ENCODE measurements around the gene HSDL2.
"Not testable (repeated sequence)": the region's sequence is repeated elsewhere in the genome, so short reads cannot be mapped to it uniquely, and the experiment has no call there.

The HSDL2 gene

DNA sequence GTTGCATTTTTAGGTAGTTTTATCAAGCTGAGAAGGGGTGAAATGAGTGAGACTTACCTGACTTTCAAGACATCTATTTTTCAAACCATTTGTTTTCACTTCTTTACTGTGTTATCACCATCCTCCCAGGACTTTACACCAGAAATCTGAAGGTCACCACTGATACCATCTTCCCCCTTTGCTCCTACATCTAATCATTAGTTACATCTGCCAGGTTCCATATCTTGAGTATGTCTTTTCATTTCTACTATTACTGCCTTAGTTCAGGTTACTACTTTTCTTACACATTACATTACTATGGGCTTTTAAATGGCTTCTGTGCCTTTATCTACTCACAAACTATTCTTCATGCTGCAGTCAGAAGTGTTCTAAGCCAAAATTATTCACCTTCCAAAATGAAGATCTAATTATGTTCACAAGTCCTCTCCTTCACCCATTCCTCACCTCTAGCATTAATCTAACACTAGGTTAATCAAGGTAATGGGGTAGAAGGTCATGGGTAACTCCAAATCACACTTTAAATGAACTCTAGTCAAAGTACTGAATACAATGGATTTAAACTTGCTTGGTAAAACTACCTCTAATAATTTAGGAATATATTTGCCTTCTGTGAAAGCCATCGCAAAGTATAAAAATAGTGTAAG is 2.1 kb upstream of the HSDL2 start:
- TF ChIP-seq POLR2A (IDR thresholded peaks at IDR 0.05; ENCODE audit: low read depth, low read length): no peak
- no peak for FAIRE-seq
- no peak for DNase-seq (ENCODE audit: insufficient read length, low spot score)

GRCh38 chr9:112378328-112379176 is 1.4 kb upstream of the HSDL2 start:
- no peak for DNase-seq (ENCODE audit: insufficient read length, low spot score)
- no peak for TF ChIP-seq POLR2A (IDR thresholded peaks at IDR 0.05; ENCODE audit: low read depth, low read length)
- FAIRE-seq: no peak

DNA sequence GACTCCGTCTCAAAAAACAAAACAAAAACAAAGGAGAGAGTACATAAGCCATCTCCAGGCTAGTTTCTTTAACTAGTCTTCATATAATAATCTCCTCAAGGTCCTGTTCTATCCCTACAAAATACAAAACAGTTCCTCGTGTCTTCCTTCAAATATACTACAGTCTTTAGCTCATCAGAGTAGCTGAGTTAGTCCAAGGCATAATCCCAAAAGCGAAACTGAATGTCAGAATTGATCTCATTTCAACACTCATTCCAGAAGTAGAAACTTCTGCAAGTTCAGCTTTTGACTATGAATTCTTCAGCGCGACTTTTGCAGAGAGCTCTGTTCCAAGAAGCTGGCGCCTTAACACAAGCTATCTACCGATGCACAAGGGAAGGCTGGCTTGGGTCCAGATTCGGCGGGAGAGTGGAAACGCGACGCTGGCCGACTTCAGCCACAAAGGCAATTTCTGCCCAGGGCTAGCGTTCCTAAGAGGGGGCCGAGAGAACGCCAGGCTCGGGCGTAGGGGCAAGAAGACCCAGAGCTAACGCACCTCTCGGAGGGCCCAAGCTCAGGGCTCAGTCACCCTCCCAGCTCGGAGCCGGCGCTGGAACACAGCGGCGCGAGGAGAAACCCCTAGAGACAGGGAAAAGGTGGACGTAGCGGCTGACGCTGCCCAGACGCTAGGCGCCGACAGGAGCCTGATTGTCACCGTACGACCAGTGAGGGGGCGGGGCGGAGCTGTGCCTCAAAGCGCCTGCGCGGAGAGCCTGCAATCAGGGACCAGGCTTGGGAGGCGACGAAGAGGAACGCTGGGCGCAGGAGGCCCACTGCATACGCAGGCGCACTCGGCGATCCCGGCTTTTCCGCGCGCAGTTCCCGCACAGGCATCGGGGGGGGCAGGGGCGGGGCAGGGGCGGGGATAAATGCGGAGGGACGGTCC is 469 bp upstream of the HSDL2 start:
- DNase-seq (ENCODE audit: insufficient read length, low spot score) (peak; percentile 92), FAIRE-seq (peak; percentile 97)
- TF ChIP-seq POLR2A (IDR thresholded peaks at IDR 0.05; ENCODE audit: low read depth, low read length): peak; percentile 87

- TF ChIP-seq POLR2A (IDR thresholded peaks at IDR 0.05; ENCODE audit: low read depth, low read length): no peak
- FAIRE-seq (peak; percentile 52), DNase-seq (ENCODE audit: insufficient read length, low spot score) (no peak)
These were observed 915 bp downstream of the HSDL2 start for GRCh38 chr9:112380825-112381221.

DNA sequence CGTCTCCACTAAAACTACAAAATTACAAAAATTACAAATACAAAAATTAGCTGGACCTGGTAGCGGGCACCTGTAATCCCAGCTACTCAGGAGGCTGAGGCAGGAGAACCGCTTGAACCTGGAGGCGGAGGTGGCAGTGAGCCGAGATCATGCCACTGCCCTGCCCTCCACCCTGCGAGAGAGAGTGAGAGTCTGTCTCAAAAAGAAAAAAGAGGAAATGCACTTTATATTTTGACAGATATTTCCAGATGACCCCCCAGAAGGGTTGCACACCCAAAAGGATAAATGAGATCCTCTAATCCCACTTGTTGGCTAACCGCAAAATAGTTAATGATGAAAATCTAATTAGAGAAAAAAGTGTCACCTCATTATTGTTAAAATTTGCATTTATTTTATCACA is 2.2 kb downstream of the HSDL2 start:
- DNase-seq (ENCODE audit: insufficient read length, low spot score) (no peak), FAIRE-seq (no peak)
- TF ChIP-seq POLR2A (IDR thresholded peaks at IDR 0.05; ENCODE audit: low read depth, low read length): no peak

GRCh38 chr9:112382501-112383364 is 2.8 kb downstream of the HSDL2 start:
- FAIRE-seq (no peak), DNase-seq (ENCODE audit: insufficient read length, low spot score) (no peak)
- no peak for TF ChIP-seq POLR2A (IDR thresholded peaks at IDR 0.05; ENCODE audit: low read depth, low read length)

DNA sequence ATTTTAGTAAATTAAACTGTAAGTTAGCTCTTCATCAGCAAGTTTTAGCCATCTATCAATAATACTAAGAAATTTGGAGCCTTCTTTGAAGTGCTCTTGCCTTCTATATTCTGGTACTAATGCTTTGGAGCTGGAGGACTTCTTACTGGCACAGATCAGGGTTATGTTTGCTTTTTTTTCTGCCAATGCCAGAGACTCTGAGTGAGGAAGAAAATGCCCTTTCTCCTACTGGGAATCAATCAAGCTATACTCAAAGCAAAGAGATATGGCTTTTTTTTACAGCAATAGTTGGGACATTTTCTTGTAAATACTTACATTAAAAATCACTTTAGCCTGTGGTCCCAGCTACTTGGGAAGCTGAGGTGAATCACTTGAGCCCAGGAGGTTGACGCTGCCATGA is 4.3 kb downstream of the HSDL2 start:
- no peak for TF ChIP-seq POLR2A (IDR thresholded peaks at IDR 0.05; ENCODE audit: low read depth, low read length)
- DNase-seq (ENCODE audit: insufficient read length, low spot score) (no peak), FAIRE-seq (no peak)

GRCh38 chr9:112384690-112385089 is 4.8 kb downstream of the HSDL2 start:
- no peak for FAIRE-seq
- no peak for DNase-seq (ENCODE audit: insufficient read length, low spot score)
- TF ChIP-seq POLR2A (IDR thresholded peaks at IDR 0.05; ENCODE audit: low read depth, low read length): no peak

DNA sequence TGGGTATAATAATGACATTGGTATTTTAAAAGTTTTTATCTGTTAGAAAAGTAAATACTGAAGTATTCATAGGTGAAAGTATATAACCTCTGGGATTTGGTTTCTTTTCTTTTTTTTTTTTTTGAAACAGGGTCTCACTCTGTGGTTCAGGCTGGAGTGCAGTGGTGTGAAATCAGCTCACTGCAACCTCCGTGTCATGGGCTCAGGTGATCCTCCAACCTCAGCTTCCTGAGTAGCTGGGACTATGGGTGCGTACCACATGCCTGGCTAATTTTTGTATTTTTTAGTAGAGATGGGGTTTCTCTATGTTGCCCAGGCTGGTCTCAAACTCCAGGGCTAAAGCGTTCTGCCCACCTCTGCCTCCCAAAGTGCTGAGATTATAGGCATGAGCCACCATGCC is 7.2 kb downstream of the HSDL2 start:
- DNase-seq (ENCODE audit: insufficient read length, low spot score) (no peak), FAIRE-seq (no peak)
- no peak for TF ChIP-seq POLR2A (IDR thresholded peaks at IDR 0.05; ENCODE audit: low read depth, low read length)

DNA sequence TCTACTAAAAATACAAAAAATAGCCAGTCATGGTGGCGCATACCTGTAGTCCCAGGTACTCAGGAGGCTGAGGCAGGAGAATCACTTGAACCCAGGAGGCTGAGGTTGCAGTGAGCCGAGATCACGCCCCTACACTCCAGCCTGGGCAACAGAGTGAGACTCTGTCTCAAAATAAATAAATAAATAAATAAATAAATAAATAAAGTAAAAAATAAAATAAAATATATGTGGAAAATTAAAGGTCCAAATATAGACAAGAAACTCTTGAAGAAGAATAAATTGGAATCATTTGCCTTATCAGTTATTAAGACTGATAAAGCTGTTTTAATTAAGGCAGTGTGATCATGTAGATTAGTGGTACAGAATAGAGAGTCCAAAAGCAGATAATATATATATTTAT is 10.0 kb downstream of the HSDL2 start:
- FAIRE-seq: not testable (repeated sequence)

DNA sequence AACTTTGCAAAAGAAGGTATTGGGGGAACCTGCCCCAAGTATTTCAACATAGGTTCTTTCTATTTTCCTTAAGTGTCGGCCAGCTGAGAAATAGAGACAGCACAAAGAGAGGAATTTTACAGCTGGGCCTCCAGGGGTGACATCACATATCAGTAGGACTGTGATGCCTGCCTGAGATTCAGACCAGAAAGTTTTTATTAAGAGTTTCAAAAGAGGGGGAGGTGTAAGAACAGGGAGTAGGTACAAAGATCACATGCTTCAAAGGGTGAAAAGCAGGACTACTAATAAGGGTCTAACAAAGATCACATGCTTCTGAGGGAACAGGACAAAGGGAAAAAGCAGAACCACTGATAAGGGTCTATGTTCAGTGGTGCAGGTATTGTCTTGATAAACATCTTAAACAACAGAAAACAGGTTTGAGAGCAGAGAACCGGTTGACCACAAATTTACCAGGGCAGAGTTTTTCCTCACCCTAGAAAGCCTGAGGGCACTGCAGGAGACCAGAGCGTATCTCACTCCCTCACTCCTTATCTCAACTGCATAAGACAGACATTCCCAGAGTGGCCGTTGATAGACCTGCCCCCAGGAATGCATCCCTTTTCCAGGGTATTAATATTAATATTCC is 12.1 kb downstream of the HSDL2 start:
- DNase-seq (ENCODE audit: insufficient read length, low spot score); FAIRE-seq: not testable (repeated sequence)

More for the DNA sequence above, 10.0 kb downstream of the HSDL2 start:
- DNase-seq (ENCODE audit: insufficient read length, low spot score): not testable (repeated sequence)

- peak; percentile 45 for FAIRE-seq
These were observed 13.2 kb downstream of the HSDL2 start for GRCh38 chr9:112393146-112393545.

DNA sequence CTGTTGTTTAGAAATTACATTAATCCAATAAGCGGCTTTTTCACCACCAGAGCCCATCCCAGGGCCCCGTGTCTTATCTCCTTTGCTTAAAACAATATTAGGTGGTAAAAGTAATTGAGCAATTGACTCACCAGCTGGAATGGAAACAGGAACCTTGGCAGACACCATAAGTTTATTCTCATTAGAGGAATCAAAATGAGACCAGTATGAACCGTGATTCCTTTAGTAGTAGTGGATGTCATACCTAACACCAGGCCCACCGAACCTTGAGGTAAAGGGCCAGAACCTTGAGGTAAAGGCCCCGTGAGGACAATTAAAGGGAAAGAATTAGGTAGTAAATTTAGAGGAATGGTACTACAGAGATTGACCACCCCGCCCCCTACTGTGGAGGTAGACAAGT is 16.5 kb downstream of the HSDL2 start:
- no peak for DNase-seq (ENCODE audit: insufficient read length, low spot score)
- no peak for FAIRE-seq
- no peak for TF ChIP-seq POLR2A (IDR thresholded peaks at IDR 0.05; ENCODE audit: low read depth, low read length)

More at GRCh38 chr9:112393146-112393545, 13.2 kb downstream of the HSDL2 start:
- DNase-seq (ENCODE audit: insufficient read length, low spot score): not testable (repeated sequence)

Data from H54 (cell line).